ENCODE results near the gene ARL2BP. TPM values are rescaled to one million over a fixed set of nuclear protein-coding genes. Genes with fewer than 3 reads are reported as not detected.
"Not testable (repeated sequence)": the region's sequence is repeated elsewhere in the genome, so short reads cannot be mapped to it uniquely, and the experiment has no call there.

The ARL2BP gene
- total RNA-seq, 1 experiment from 2014 or later, result 121 TPM

DNA sequence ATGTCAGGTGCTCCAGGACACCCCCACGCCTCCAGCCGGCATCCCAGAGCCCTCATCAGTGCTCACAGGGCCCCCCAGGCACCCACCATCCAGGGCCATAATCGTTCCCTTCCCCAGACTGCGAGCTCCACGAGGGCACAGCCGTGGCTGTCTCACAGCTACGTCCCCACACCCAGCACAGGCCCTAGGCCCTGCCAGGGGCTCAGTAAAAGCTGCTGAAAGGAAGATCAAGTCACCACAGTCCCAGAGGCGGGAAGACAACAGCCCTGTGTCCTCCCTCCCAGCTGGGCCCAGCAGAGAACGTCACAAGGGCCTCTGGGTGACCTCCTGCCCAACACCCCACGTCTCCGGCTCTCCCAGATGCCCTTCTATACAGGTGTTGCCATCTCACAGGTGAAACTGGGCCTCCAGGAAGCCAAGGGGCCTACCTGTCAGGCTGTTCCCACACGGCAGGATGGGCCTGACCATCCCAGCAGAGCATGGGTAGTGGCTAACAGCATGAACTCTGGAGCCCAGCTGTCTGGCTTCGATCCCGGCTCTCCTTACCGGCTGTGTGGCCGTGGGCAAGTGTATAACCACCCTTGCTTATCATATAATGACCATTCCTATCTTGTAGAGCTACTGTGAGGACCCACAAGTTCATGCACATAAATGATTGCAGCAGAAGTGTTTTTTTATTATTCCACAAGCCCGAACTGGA is 17.9 kb downstream of the ARL2BP start:
- DNase-seq (ENCODE audit: extremely low read depth, low read depth), result no peak

DNA sequence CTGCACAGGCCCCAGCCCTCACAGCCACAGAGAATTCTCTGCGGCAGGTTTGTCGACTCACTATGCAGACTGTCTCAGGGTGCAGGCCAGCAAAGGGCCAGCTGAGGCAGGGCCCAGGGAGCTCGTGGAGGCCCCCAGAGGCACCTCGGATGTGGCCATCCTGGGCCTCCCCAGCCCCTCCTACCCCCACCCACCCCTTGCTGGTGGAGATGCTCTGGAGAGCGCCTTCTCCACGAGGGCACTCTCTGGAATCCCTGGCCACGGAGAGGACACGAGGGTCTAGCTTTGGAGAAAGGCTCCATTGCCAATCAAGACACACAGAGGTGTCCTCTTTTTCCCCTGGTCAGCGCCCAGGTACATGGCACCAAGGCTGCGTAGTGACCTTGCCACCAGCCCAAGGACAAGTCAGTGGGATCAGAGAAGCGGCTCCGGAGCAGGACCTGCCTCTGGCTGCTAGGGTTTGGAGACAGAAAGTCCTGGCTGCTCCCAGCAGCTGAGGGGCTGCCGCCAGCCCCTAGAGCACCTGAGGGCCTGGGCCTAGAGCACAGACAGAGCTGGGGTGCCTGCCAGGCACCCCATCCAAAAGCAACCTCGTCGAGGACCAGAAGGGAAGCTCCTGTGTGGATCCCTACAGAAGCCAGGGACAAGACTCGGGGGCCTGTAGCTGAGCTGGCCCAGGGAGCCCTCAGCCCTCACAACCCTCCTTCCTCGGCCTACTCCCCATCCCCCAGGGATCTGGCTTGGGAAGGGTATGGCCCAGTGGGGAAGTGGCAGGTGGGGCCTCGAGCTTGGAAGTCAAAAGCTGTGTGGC is 18.7 kb downstream of the ARL2BP start:
- no peak for DNase-seq (ENCODE audit: extremely low read depth, low read depth)

DNA sequence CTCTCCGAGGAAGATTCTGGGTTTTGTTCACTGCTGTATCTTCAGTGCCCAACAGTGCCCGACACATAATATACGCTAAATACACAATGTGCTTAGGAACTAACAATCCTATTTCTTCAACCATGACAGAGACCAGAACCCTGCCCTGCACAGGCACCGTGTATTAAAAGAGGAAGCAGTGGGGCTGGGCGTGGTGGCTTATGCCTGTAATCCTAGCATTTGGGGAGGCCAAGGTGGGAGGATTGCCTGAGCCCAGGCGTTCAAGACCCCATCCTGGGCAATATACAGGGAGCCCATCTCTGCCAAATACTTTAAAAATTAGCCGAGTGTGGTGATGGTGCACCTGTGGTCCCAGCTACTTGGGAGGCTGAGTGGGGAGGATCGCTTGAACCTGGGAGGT is 19.3 kb downstream of the ARL2BP start:
- no peak for DNase-seq (ENCODE audit: extremely low read depth, low read depth)

DNA sequence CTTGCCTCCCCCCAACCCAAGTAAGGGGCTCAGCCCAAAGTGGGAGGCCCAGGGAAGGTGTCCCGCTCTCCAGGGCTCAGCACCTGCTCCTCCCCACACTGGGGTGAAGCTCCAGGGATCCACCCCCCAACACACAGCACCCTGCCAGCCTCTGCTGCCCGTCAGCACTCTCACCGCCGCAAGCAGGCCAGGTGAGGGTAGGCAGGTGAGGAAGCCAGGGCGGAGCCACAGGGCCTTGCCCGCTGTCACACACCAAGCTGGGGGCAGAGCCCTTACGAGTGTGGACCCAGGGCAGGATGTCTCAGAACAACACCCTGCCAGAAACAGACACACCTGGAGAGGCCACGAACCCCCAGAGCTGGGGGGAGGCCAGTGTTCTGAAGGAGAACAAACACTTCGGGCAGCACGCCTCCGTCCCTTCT is 19.9 kb downstream of the ARL2BP start:
- no peak for DNase-seq (ENCODE audit: extremely low read depth, low read depth)

DNA sequence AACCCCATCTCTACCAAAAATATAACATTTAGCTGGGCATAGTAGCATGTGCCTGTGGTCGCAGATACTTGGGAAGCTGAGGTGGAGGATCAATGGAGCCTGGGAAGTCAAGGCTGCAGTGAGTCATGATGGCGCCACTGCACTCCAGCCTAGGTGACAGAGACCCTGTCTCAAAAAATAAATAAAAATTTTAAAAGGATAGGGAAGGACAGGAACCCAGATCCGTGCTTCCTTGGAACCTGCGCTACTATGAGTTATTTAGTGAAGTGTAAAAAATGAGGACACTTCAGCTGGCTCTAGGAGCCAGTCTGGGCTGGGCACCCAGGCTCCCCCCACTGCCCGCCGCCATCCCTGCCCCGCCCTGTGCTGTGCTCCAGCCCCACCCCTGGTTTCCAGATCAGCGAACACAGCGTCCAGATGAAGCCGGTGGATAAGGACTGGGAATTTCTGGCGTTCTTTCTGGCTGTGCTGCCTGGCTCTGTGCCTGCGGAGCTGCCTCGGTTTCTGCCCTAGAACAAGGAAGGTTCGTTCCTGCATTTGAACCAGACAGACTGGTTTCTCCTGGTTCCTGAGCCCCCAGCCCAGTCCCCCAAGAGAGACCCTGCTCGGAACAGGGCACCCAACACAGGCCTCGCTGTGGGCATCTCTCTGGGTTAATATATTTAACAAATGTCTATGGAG is 20.9 kb downstream of the ARL2BP start:
- peak; percentile 47 for DNase-seq (ENCODE audit: extremely low read depth, low read depth)

DNA sequence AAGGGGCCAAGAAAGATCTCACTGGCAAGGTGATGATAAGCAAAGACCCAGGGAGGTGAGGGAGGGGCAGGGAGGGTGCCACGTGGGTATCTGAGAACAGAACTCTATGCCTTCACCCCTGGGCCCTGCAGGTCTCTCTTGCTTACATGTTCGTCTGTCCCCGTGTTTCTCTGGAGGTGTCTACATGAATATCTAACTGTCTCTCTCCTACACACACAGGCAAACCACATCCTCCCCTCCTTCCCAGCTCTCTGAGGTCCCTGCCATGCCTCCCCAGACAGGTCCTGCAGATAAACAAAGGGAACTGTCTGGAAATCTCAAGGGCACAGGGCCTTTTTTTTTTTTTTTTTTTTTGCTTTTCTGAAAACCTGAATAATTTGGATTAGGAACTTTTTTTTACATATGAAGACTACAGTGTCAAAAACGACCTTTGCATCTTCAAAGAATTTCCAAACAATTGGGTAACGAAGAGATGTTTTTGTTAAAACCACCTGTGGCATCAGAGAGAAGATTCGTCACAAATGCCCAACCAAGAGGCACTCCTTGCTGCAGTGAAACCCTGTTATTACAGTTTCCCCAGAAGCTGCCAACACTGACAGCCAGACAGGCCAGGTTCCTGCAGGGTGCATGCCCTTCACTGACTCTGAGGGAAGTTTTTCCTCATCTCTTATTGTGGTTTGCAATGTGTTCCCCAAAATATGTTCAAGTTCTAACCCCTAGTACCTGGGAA is 21.6 kb downstream of the ARL2BP start:
- no peak for DNase-seq (ENCODE audit: extremely low read depth, low read depth)

DNA sequence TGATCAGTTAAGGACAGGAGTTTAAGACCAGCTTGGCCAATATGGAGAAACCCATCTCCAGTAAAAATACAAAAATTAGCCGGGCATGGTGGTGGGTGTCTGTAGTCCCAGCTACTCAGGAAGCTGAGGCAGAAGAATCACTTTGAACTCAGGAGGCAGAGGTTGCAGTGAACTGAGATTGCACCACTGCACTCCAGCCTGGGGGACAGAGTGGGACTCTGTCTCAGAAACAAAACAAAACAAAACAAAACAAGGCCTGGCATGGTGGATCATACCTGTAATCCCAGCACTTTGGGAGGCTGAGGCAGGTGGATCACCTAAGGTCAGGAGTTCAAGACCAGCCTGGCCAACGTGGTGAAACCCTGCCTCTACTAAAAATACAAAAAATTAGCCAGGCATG is 22.3 kb downstream of the ARL2BP start:
- not testable (repeated sequence) for DNase-seq (ENCODE audit: extremely low read depth, low read depth)

DNA sequence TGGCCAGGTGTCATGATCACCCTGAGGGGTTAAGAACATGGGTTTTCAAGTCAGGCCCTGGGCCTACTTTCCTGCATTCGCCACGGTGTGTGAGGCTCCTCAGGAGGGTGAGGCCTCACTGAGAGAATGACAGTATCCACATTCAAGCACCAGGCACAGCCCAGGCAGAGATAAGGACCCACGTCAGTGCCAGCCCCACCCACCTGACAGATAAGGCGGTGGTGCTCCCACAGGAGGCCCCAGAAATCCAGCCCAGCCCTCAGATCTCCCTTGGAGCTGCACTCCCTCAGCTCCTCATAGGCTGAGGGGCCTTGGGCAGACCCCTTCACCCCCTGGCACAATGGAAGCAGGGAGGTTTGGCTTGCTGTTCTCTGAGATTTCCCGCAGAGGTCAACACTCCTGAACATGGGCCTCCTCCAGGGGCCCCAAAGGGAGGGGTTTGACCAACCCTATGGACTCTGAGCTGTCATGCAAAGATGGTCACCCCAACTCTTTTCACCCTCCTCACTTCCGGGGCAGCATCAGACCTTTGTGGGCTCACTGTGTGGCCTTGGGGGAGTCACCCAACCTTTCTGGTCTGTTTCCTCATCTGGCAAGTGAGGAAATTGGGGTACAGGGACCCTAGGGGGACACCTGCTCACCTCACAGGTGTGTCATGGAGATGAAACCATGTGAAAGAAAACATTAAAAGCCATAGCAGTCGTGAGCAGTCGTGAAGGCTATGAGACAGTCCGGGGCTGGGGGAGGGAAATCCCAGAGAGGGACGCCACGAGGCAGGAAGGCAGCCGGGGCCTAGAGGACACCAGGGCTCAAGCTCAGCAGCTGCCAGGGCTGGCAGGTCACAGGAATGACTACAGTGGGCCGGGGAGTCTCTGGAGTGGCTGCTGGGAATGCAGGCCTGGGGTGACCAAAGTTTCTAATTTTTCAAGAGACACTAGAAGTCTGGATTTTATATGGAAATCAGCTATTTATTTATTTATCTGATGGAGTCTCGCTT is 24.0 kb downstream of the ARL2BP start:
- no peak for DNase-seq (ENCODE audit: extremely low read depth, low read depth)

DNA sequence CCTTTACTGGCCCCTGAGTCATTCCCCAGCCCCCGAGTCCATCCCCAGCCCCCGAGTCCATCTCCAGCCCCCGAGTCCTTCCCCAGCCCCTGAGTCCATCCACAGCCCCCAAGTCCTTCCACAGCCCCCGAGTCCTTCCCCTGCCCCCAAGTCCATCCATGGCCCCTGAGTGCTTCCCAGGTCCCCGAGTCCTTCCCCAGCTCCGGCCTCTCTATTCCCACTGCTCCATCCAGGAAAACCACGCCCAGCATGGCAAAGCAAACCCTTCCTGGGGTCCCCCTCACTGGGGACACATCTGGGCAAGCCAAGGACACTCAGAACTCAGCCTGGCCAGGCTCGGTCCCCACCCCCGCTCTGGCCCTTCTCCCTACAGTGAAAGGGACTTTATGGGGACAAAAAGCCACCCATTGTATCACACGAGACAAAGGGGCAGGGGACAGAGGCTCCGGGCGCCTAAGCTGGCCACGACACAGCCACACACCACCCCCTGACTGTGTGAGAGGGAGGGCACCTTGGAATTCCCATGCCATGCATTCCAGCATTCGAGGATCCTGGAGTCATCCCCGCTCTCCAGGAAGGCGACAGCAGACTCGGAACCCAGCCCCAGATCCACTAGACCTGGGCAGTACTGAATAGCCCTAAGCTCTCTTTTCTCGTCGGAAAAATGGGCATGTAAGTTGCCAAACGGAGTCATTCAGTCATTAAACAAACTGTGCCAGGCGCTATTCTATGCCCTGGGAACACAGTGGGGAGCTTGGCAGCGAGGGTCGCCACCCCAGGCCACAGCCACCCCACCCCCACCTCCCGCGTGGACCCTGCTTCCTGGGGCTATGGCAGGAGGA is 25.4 kb downstream of the ARL2BP start:
- no peak for DNase-seq (ENCODE audit: extremely low read depth, low read depth)

DNA sequence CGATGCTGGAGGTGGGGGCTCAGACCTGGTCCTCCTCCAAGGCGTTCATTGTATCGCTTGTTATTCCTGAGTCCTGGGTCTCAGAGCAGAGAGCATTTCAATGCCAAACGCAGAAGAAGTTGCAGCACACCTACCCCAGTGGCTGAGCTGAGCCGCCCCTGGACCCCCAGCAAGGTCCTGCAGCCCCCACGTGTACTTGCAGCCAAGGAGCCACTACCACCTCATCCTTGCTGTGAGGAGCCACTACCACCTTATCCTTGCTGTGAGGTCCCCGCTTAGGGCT is 25.9 kb downstream of the ARL2BP start:
- no peak for DNase-seq (ENCODE audit: extremely low read depth, low read depth)

DNA sequence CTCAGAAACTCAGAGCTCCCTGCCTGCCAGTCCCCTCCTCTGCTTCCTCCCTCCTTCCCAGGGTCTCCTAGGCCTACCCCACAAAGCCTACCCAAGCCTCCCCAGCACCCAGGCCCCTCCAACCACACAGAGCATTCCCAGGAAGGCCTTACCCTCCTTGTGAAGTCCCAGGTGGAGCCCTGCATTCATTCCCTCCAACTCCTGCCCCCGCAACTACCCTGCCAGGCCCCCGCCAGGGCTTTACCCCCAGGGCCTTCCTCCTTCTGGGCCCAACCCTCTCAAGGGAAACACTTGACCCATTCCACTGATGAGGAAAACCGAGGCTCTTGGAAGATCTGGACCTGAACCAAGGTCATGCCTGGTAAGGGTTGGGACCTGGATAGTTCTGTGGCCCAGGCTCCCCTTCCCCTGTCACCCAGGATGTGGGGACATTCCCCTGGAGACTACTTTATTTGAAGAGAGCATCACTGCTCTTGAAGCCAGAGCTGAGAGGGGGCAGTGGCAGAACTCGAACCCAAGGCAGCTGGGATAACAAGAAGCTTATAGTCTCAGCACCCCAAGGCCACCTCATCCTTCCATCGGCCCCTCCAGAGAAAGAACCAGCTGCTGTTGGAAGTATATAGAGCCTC is 26.9 kb downstream of the ARL2BP start:
- no peak for DNase-seq (ENCODE audit: extremely low read depth, low read depth)

DNA sequence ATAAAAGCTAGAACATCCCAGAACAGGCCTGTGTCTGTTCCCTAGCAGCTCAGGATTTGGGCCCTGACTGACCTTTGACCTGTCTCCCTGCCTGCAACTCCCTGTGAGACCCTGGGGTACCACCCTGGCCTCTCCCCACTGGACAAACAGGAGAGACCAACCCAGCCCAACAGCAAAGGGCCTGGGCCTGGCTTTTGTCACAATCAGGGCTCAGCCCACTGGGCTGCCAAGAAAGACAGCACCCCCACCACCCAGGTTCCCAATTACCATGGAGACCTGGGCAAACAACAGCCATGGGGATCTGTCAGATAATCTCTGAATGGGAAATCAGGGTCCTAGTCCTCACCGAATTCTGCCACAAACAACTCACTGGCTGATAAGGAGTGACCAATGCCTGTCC is 28.3 kb downstream of the ARL2BP start:
- DNase-seq (ENCODE audit: extremely low read depth, low read depth), result no peak

DNA sequence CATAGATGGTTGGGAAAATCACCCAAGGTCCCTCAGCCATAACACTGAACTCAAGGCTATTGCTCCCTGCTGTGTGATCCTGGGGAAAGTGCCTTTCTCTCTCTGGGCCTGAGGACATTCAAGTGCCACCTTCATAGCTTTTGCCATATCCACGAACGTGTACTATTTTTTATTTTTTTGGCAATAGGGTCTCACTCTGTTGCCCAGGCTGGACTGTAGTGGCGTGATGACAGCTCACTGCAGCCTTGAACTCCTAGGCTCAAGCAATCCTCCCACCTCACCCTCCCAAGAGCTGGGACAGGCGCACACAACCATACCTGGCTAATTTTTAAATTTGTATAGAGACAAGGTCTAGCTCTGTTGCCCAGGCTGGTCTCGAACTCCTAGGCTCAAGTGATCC is 28.8 kb downstream of the ARL2BP start:
- no peak for DNase-seq (ENCODE audit: extremely low read depth, low read depth)

DNA sequence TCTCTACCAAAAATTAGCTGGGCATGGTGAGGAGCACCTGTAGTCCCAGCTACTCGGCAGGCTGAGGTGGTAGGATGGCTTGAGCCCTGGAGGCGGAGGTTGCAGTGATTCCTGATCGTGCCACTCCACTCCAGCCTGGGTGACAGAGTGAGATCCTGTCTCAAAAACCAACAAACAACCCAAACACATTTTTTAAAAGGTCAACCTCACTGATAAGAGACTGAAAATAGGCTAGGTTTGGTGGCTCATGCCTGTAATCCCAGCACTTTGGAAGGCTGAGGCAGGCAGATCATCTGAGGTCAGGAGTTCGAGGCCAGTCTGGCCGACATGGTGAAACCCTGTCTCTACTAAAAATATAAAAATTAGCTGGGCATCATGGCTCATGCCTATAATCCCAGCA is 30.9 kb downstream of the ARL2BP start:
- DNase-seq (ENCODE audit: extremely low read depth, low read depth), result not testable (repeated sequence)

DNA sequence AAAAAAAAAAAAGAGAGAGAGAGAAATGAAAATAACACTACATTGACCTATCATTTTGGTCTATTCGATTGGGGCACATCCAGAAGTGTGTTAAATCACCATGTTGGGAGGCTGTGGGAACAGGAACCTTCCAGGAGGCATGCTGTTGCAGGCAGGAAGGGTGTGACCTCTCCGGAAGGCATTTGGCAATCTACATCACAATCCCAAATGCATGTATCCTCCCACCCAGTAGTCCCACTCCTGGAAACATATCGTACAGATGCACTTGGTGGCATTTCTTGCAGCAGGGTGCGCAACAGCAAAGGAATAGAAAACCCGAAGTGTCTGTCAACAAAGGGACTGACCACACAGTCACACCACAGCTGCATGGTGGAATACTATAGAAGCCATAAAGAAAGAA is 31.5 kb downstream of the ARL2BP start:
- DNase-seq (ENCODE audit: extremely low read depth, low read depth), result peak; percentile 36

DNA sequence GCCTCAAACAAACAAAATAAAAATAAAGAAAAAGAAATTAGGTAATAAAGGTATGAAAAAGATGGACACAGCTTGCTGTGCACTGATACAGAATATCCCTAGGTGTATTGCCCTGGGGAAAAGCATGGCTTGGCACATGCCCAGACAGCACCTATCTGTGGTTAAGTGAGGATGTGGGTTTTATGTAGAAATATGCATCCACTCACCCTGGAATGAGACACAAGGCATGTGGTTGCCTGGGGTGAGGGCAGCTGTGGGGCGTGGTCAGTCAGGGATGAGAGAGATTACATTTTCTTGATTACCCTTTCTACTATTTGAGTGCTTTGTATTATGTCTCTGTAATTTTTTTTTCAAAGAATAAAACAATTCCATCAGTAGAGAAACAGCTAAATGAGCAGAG is 32.5 kb downstream of the ARL2BP start:
- DNase-seq (ENCODE audit: extremely low read depth, low read depth), result peak; percentile 31

DNA sequence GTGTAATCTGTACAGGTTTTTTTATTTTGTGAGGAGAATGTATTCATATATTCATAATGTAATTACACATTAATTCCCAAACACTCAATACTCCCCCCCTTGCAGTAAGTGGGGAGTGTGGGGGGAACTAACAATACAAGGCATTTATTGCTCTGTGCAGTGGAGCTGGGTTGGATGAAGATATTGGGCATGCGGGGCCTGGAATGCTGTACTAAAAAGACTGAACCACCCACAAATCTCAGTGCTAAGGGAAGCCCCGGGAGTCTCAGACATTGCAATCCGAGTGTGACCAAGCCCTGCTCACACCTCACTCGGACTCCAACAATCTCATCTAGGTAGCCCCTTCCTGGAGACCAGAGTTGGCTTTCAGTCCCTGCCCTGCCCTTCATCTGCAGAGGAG is 33.4 kb downstream of the ARL2BP start:
- no peak for DNase-seq (ENCODE audit: extremely low read depth, low read depth)

DNA sequence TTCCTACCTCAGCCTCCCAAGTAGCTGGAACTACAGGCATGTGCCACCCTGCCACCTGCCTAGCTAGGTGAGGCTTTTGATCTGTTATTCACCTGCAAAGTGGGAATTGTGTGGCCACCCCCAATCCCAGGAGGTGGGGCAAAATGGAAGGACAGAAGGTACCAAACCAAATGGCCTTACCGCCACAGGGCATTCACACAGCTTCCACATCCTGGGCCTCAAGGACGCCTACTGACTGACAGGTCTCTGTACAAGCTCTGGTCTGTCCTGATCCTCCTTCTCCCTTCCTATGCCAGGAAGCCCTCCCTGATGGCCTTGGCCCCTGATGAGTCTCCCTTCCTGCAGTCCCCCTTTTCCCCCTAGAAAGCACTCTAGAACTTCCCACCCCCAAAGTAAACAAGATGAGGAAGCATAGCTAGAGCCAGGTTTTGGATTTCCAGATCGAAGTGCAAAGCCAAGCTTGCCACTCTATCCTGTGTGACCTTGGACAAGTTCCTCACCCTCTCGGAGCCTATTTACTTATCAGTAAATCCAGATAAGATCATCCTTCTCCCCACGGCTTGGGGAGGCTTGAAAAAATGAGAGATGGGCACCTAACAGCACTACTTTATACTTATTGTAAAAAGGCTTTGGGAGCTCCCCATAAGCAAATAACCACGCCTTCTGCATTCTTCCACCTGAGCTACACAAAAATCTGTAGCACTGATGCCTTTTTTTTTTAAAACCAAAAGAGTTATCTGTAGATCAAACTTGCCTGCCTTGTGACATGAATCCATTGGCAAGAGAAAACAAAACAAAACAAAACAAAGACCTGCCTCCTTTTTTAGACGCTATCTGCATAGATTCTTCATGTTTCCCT is 35.0 kb downstream of the ARL2BP start:
- DNase-seq (ENCODE audit: extremely low read depth, low read depth), result no peak

Data from NCI-H460 (cell line).